ENCODE measurements around the gene NDRG3. TPM values are rescaled to one million over a fixed set of nuclear protein-coding genes. Genes with fewer than 3 reads are reported as not detected.

The NDRG3 gene
- total and polyA plus RNA-seq, 7 experiments from 2014 or later, result 20.8 to 49.4 (median 29.5) TPM

DNA sequence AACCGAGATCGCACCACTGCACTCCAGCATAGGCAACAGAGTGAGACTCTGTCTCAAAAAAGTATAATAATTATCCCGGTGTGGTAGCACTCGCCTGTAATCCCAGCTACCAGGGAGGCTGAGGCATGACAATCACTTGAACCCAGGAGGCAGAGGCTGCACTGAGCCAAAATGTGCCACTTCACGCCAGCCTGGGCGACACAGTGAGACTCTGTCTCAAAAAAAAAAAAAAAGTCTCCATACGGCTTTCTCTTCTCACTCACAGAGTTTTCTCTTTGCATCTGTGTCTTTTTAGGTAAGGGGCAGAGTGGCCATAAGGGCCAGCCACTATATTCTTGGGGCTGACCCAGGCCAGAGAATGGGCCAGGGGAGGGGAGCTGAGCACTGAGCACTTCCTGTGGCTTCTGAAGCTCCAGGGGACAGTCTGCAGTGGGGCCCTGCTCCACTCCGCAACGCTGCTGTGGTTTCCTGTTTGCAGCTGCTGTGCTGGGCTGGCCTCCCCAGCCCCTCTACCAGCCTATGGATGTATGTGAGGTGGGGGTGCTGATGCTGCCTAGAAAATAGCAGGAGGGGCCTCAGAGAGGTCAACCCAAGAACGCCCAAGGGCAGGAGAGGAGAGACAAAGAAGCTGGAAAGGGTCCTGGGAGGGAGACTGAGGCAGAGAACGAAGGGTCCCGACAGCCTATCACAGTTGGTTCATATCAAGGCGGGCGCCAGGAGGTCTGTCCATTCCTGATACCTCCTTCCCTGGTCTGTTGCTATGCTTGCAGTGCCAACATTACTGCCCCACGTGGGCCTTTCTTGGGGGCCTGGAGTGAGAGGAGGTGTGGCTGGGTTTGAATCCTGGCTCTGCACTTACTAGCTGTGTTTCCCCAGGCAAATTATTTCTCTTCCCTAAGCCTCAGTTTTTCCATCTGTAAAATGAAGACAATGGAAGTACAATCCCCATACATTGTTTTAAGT is 115.9 kb downstream of the NDRG3 start:
- CTCF ChIA-PET, result interaction anchor here (0.6 to 2.5 kb wide), 4 partner anchors 15 to 104 kb away, joined by 3 to 15 read pairs (median 4); partner anchors contain the start of gene SLA2
- peaks cover 20 to 55% (median 47%) of the 10 kb centered on the region in 7 donors for H3K4me1 Mint-ChIP-seq
- DNase-seq, result peak in 8 of 9 donors; percentile 28 to 48 (median 46)

DNA sequence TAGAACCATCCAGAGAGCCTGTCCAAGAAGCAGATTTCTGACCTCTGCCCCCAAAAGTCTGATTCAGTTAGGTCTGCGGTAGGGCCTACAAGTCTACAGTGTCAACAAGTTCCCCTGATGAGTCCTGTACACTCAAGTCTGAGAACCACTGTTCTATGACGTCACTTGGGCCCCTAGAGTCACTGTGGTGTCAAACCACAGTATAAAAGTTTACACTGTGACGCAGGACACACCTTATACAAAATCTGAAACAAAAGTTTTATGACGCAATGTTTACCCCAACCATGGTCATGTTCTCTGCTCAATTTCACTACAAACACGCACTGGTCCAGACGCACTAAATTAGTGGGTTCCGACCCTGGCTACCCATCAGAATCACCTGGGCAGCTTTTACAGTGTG is 117.8 kb downstream of the NDRG3 start:
- peak overlapping the region in 3 of 10 donors; percentile 3 to 13 (median 10) for H3K4me3 Mint-ChIP-seq

More for the DNA sequence above, 115.9 kb downstream of the NDRG3 start:
- no peaks in the 10 kb centered on the region for H3K9me3 ChIP-seq (ENCODE audit: control insufficient read depth in 2 of 3, low read length in 3 of 3)
- H3K9me3 Mint-ChIP-seq, result no peaks in the 10 kb centered on the region
- intact Hi-C loops (cut with micrococcal nuclease), result loop anchor here (1.0 to 2.0 kb wide), 2 partner anchors 15 to 16 kb away; partner anchors contain the start of gene SLA2 (in 1 of the 2)
- peaks cover 4 to 78% (median 8%) of the 10 kb centered on the region in 3 experiments for H3K36me3 ChIP-seq (ENCODE audit: control insufficient read depth in 2 of 3, insufficient read depth in 3 of 3, low read length in 3 of 3)
- H3K27me3 Mint-ChIP-seq, result no peaks in the 10 kb centered on the region
- peak overlapping the region; percentile 64 for H3K27ac ChIP-seq (ENCODE audit: low read depth, low read length)
- POLR2A ChIA-PET, result interaction anchor here (0.5 to 6.7 kb wide), 12 partner anchors 12 to 429 kb away, joined by 3 to 74 read pairs (median 3); partner anchors contain the start of genes RAB5IF, SLA2 and TGIF2
- peaks cover 10 to 56% (median 39%) of the 10 kb centered on the region in 5 donors for H3K36me3 Mint-ChIP-seq
- peaks cover 23 to 33% of the 10 kb centered on the region in 2 donors for H3K4me1 ChIP-seq (ENCODE audit: control insufficient read depth in 2 of 2, insufficient read depth in 2 of 2, low read length in 2 of 2)
- peak overlapping the region; percentile 91 to 98 (median 95) for H3K27ac Mint-ChIP-seq
- H3K27me3 ChIP-seq (ENCODE audit: control insufficient read depth in 2 of 2, insufficient read depth in 2 of 2, low read length in 2 of 2), result no peaks in the 10 kb centered on the region
- ATAC-seq, result peak; percentile 88
- peak overlapping the region; percentile 79 to 89 (median 82) for H3K4me3 Mint-ChIP-seq
- H3K4me3 ChIP-seq (ENCODE audit: low read length), result peak overlapping the region; percentile 1

DNA sequence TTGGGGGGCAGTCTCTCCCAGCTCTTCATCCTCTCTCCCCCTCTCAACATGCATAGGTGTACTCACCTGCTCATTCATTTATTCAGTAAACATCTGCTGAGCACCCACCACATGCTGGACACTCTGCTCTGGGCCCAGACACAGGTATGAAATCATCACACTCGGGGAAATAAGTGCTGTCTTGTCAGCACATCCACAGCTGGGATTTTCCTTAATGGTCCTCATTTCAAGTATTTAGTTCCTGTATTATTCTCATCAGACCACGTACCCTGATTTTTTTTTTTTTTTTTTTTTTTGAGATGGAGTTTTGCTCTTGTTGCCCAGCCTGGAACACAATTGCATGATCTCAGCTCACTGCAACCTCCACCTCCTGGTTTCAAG is 121.0 kb downstream of the NDRG3 start:
- POLR2A ChIA-PET, result interaction anchor here (1.4 to 2.1 kb wide), 3 partner anchors 10 to 21 kb away, joined by 3 to 13 read pairs (median 6); partner anchors contain the start of gene SLA2

More for the DNA sequence above, 117.8 kb downstream of the NDRG3 start:
- Histone ChIP-seq H3K4me1 (ENCODE audit: control insufficient read depth in 2 of 2, insufficient read depth in 2 of 2, low read length in 2 of 2) (peaks cover 28 to 33% of the 10 kb centered on the region in 2 donors), H3K9me3 (ENCODE audit: control insufficient read depth in 2 of 3, low read length in 3 of 3) (no peaks in the 10 kb centered on the region), H3K36me3 (ENCODE audit: control insufficient read depth in 2 of 3, insufficient read depth in 3 of 3, low read length in 3 of 3) (peaks cover 4 to 74% (median 9%) of the 10 kb centered on the region in 3 experiments), H3K27ac (ENCODE audit: low read depth, low read length) (no peak overlapping the region), H3K27me3 (ENCODE audit: control insufficient read depth in 2 of 2, insufficient read depth in 2 of 2, low read length in 2 of 2) (no peaks in the 10 kb centered on the region), H3K4me3 (ENCODE audit: low read length) (no peak overlapping the region)
- no peaks in the 10 kb centered on the region for H3K27me3 Mint-ChIP-seq
- no peaks in the 10 kb centered on the region for H3K9me3 Mint-ChIP-seq
- CTCF ChIA-PET, result interaction anchor here (1.0 to 1.2 kb wide), 2 partner anchors 15 kb away, joined by 3 read pairs; no protein-coding TSS in a partner anchor
- intact Hi-C loops (cut with micrococcal nuclease), result no loop called here
- H3K36me3 Mint-ChIP-seq, result peaks cover 11 to 62% (median 49%) of the 10 kb centered on the region in 5 donors
- H3K27ac Mint-ChIP-seq, result peak overlapping the region in 7 of 9 donors; percentile 5 to 96 (median 59)
- ATAC-seq (peak; percentile 63), DNase-seq (no peak)
- POLR2A ChIA-PET, result interaction anchor here (1.5 to 6.7 kb wide), 3 partner anchors 16 to 113 kb away, joined by 4 to 74 read pairs (median 15); partner anchors contain the start of genes RAB5IF and SLA2
- H3K4me1 Mint-ChIP-seq, result peaks cover 27 to 67% (median 61%) of the 10 kb centered on the region in 7 donors

DNA sequence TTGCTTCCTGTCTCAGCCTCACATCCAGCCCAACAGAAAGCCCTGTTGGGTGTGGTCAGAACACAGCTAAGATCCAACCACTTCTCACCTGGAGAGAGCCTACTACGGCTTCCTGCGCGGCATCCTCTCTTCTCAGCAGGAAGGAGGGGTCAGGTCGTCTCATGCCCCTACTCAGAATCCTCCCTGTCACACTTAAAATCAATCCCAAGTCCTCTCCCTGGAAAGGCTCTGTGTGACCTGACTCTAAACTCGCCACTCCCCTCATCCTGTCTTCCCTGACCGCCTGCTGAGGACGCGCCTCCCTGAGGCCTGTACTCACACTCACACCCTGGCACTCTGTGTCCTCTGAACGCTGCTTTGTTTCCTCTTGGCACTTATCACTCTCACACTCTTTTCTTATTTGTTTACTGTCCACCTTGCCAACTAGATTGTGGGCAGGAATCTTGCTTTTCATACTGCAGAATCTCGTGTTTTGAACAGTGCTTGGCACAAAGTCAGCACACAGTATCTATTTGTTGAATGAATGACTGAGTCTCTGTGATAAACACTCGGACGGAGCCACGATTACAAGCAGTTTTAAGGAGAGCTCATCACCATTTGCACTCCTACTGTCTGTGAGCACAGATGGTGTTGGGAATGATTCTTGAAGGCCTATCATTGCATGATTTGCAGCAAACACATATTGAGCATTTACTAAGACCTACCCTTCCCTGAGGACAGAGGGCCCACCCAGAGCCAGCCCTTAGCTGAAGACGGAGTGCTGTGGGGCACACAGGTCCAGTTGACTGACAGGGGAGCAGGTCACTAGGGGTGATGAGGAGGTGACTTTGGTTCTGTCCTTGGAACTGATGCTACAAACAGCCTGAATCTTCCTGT is 121.6 kb downstream of the NDRG3 start:
- Mint-ChIP-seq H3K9me3 (no peaks in the 10 kb centered on the region), H3K36me3 (peaks cover 11 to 49% (median 37%) of the 10 kb centered on the region in 5 donors), H3K27me3 (no peaks in the 10 kb centered on the region), H3K27ac (peak overlapping the region; percentile 56 to 95 (median 76)), H3K4me1 (peaks cover 18 to 50% (median 44%) of the 10 kb centered on the region in 7 donors), H3K4me3 (peak overlapping the region in 2 of 10 donors; percentile 2 to 10)
- Histone ChIP-seq H3K27me3 (ENCODE audit: control insufficient read depth in 2 of 2, insufficient read depth in 2 of 2, low read length in 2 of 2) (no peaks in the 10 kb centered on the region), H3K27ac (ENCODE audit: low read depth, low read length) (peak overlapping the region; percentile 23), H3K4me1 (ENCODE audit: control insufficient read depth in 2 of 2, insufficient read depth in 2 of 2, low read length in 2 of 2) (peaks cover 11 to 18% of the 10 kb centered on the region in 2 donors), H3K9me3 (ENCODE audit: control insufficient read depth in 2 of 3, low read length in 3 of 3) (no peaks in the 10 kb centered on the region), H3K36me3 (ENCODE audit: control insufficient read depth in 2 of 3, insufficient read depth in 3 of 3, low read length in 3 of 3) (peaks cover 4 to 51% (median 9%) of the 10 kb centered on the region in 3 experiments), H3K4me3 (ENCODE audit: low read length) (no peak overlapping the region)
- intact Hi-C loops (cut with micrococcal nuclease), result no loop called here
- CTCF ChIA-PET, result interaction anchor here (1.7 kb wide), 1 partner anchor 9 kb away, joined by 4 read pairs; no protein-coding TSS in a partner anchor
- DNase-seq, result no peak
- POLR2A ChIA-PET, result interaction anchor here (1.2 to 2.1 kb wide), 4 partner anchors 10 to 22 kb away, joined by 3 to 13 read pairs (median 6); partner anchors contain the start of gene SLA2
- ATAC-seq, result no peak

More for the DNA sequence above, 121.0 kb downstream of the NDRG3 start:
- Mint-ChIP-seq H3K27me3 (no peaks in the 10 kb centered on the region), H3K36me3 (peaks cover 11 to 54% (median 37%) of the 10 kb centered on the region in 5 donors), H3K27ac (peak overlapping the region; percentile 16 to 95 (median 69)), H3K4me3 (no peak overlapping the region), H3K4me1 (peaks cover 23 to 56% (median 49%) of the 10 kb centered on the region in 7 donors), H3K9me3 (no peaks in the 10 kb centered on the region)
- no peak overlapping the region for H3K27ac ChIP-seq (ENCODE audit: low read depth, low read length)
- intact Hi-C loops (cut with micrococcal nuclease), result no loop called here
- no peaks in the 10 kb centered on the region for H3K27me3 ChIP-seq (ENCODE audit: control insufficient read depth in 2 of 2, insufficient read depth in 2 of 2, low read length in 2 of 2)
- H3K4me1 ChIP-seq (ENCODE audit: control insufficient read depth in 2 of 2, insufficient read depth in 2 of 2, low read length in 2 of 2), result peaks cover 18 to 24% of the 10 kb centered on the region in 2 donors
- H3K9me3 ChIP-seq (ENCODE audit: control insufficient read depth in 2 of 3, low read length in 3 of 3), result no peaks in the 10 kb centered on the region
- no peak overlapping the region for H3K4me3 ChIP-seq (ENCODE audit: low read length)
- no peak for ATAC-seq
- CTCF ChIA-PET, result interaction anchor here (0.6 to 1.7 kb wide), 2 partner anchors 8 to 111 kb away, joined by 3 to 4 read pairs; no protein-coding TSS in a partner anchor
- H3K36me3 ChIP-seq (ENCODE audit: control insufficient read depth in 2 of 3, insufficient read depth in 3 of 3, low read length in 3 of 3), result peaks cover 4 to 51% (median 9%) of the 10 kb centered on the region in 3 experiments
- DNase-seq, result no peak

DNA sequence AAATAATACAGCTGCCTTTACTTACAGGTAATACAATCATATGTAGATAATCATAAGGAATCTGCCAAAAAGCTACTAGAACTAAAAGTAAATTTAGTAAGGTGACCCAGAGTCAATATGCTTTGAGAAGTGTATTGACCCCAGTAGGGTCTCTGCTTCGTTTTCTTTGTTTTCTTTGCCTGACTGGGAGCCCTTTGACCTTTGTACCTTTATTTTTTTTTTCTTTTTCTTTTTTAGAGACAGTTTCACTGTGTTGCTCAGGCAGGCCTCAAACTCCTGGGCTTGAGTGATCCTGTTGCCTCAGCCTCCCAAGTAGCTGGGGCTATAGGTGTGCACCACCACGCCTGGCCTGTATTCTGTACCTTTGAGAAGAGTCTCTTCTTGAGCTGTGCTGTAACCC is 122.4 kb downstream of the NDRG3 start:
- no peak for DNase-seq
- peaks cover 18 to 44% (median 39%) of the 10 kb centered on the region in 7 donors for H3K4me1 Mint-ChIP-seq
- H3K27me3 ChIP-seq (ENCODE audit: control insufficient read depth in 2 of 2, insufficient read depth in 2 of 2, low read length in 2 of 2), result no peaks in the 10 kb centered on the region
- no peak overlapping the region for H3K4me3 Mint-ChIP-seq
- CTCF ChIA-PET, result interaction anchor here (0.6 to 0.7 kb wide), 4 partner anchors 10 to 1368 kb away, joined by 3 to 5 read pairs (median 4); no protein-coding TSS in a partner anchor
- peaks cover 4 to 51% (median 9%) of the 10 kb centered on the region in 3 experiments for H3K36me3 ChIP-seq (ENCODE audit: control insufficient read depth in 2 of 3, insufficient read depth in 3 of 3, low read length in 3 of 3)
- no peak for ATAC-seq
- no peak overlapping the region for H3K4me3 ChIP-seq (ENCODE audit: low read length)
- intact Hi-C loops (cut with micrococcal nuclease), result no loop called here
- H3K9me3 Mint-ChIP-seq, result no peaks in the 10 kb centered on the region
- H3K27ac Mint-ChIP-seq, result peak overlapping the region; percentile 40 to 87 (median 76)
- no peaks in the 10 kb centered on the region for H3K9me3 ChIP-seq (ENCODE audit: control insufficient read depth in 2 of 3, low read length in 3 of 3)
- peaks cover 5 to 10% of the 10 kb centered on the region in 2 donors for H3K4me1 ChIP-seq (ENCODE audit: control insufficient read depth in 2 of 2, insufficient read depth in 2 of 2, low read length in 2 of 2)
- peaks cover 11 to 44% (median 33%) of the 10 kb centered on the region in 5 donors for H3K36me3 Mint-ChIP-seq
- POLR2A ChIA-PET, result interaction anchor here (0.6 to 1.4 kb wide), 3 partner anchors 11 to 101 kb away, joined by 3 to 6 read pairs (median 6); partner anchors contain the start of gene SLA2
- H3K27ac ChIP-seq (ENCODE audit: low read depth, low read length), result peak overlapping the region; percentile 23
- no peaks in the 10 kb centered on the region for H3K27me3 Mint-ChIP-seq
